SK-N-DZ (cell line): Measurements from ENCODE around the gene MALAT1.

ENCODE experiments used
- DNase-seq: peaks from one replicate; pipeline ENCODE4 v3.0.0-alpha.2; 2015; ENCODE audit warnings: low spot score

MALAT1 gene

DNA sequence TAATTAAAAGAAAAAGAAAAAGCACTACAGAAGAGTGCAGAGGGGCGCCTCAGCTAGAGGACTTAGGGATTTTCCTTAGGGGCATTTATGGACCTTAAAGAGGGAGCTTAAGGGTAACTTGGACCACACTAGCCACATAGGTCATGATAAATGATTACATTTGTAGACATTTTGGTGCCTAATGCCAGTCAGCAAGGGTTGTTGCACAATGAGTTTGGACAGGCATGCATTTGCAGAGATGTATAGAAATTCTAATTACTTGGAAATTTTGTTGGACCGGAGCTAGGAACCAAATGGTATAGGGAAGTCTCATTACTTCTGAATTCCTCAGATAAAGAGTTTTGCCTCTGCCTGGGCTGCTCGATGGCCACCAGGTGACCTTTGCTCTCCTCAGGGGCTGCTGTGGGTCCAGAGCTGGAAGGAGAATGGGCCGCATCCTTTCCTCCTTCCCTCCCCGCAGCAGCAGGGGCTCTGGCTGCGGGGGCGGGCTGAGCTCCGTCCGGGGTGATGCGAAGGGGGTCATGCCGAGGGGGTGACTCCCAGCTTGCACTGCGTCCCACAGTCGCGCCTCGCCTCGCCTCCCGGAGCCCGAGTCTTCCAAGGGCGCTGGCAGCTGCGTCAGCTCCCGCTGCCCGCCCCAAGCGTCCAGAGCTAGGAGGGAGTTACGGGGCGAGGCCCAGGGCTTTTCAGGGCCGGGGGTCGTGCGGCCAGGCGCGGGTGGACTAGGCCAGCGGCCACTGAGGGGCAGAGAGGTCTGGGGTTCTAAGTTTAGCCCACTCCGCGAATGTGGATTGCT lies 20.3 kb upstream of the MALAT1 start:
- DNase-seq = peak; percentile 70

DNA sequence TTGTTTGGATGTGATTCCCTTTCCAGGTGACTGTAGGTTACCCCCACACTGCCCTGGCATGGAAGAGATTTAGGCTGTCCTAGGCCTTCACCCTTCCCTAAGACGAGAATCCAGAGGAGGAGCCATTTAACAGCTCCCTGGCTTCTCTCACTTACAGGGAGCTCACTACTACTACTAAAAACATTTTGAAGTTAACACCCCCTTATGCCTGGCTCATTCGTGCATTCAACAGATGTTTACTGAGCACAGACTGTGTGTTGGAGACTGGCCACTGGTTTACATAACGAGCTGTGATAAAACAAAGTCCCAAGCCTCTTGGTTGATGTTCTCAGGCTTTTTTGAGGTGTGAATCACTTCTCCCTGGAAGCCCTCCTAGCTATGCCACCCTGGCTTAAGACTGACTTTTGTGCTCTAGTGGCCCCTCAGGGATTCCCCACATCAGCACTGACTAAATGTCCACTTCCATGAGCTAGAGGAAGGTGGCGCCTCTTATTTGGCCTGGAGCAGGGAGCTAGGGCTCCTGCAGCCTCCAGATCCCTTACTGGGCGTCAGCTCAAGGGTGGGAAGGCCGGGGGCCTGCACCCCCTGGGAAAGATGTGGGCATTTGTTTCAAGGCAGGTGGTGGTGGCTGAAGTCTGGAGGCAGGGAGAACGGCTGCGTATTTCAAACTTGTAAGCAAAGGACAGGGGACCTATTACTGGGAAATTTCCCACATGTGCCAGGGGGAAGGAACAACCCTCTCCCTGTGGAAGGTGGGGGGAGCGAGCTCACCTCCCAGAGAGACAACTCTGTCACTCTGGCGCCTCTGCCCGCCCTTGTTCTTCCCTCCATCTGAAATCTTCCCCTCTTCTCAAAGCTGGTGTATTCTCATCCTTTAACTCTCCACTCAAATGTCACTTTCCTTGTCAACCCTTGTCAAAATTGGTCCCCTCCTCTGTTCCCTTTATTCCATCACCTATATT lies 19.4 kb upstream of the MALAT1 start:
- DNase-seq = peak; percentile 82

DNA sequence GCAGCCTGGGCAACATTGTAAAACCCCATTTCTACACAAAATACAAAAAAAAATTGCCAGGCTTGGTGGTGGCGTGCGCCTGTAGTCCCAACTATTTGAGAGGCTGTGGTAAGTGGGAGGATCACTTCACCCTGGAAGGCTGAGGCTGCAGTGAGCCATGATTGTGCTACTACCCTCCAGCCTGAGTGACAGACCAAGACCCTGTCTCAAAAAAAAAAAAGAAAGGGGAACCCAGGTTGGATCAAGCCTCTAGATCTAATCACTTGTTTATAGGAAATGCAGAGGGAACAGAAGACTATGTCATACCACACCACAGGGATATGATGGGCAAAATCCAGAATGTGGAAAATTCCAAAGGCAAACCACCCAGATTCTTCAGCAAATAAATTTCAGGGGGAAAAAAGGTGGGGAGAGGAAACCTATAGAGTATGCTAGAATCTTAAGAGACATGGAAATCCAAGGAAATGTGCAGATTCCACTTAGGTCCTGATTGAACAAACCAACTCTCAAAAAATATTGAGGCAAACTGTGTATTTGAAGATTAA lies 16.5 kb upstream of the MALAT1 start:
- no peak for DNase-seq

DNA sequence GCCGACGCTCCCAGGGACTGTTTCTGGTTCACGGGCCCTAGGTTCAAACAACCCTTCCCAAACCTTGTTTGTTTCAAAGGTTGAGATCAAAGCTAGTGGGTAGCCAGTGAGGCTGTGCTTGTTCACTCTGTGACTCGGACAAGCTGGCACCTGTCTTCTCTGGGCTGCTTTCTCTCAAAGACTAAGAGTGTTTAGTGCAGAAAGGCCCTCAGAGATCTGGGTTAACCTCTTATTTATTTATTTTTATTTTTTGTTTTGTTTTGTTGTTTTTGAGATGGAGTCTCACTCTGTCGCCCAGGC lies 13.0 kb upstream of the MALAT1 start:
- no peak for DNase-seq

DNA sequence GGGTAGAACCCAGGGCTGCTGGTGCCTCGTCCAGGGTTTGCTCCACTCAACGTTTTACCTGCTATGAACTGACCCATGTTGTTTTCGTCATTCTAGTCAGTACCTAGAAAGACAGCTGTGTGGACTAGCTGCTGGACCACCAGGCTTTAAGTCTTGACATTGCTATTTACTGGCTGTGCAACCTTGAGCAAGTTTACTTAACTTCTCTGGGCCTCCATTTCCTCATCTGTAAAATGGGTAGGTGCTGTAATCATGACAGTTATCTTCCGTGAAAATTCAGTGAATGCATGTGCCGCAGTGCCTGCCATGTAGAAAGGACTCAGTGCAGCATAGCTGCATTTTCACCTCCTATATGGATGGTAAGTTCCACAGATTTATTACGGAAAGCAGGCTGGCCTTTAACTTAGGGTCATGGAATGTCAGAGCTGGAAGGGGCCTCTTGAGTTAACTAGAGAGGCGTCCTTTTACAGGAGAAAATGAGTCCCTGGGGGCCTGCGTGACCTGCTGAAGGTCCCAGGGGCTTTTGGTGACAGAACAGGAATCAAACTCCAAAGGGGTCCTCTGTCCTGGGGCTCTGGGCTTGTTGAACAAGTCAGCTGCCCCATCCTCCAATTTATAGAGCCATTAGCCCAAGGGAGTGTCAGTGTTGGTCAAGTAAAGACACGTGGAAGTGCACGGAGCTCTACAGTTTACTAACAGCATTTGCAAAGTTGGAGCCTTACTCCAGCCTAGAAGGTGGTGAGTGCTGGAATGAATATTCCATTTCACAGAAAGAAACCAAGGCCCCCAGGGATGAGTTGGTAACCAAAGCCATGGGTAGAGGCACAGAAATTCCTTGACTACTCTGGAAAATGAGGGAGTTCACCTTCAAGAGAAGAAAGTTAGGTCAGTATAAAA lies 12.0 kb upstream of the MALAT1 start:
- no peak for DNase-seq

DNA sequence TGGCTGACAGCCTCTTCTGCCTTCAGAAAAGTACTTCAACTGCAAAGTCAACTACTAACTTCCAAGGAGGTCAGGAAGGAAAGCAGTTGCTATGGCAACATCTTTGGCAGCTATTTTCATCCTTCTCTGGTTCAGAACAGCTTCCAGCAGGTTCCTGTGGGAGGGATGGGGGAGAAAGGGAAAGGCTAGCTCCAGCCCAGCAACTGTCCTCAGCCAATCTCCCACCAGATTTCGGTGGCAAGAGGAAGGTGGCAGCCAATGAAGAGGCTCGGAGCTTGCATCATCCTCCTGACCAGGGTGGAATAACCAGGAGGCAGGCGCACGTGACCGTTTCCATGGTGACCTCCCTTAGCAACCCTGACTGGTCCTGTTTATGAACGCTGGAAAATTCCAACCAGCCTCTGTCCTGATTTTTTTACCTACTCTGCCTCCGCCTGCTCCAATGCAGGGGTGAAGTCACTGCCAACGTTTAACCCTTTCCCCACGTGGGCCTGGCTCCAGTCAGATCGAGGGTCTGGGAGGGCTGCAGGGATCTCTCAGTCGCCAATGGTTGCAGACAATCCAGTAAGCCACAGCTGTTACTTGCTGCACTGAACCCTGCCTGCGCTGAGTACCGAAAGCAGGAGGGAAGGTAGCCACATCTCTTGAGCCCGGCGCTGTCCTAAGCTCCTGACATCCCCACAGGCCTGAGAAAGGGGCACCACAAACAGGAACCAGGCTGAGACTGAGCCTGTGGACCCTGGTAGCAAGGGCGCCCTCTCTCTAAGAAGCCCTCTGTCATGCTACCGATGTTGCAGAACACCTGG lies 11.2 kb upstream of the MALAT1 start:
- peak; percentile 100 for DNase-seq

DNA sequence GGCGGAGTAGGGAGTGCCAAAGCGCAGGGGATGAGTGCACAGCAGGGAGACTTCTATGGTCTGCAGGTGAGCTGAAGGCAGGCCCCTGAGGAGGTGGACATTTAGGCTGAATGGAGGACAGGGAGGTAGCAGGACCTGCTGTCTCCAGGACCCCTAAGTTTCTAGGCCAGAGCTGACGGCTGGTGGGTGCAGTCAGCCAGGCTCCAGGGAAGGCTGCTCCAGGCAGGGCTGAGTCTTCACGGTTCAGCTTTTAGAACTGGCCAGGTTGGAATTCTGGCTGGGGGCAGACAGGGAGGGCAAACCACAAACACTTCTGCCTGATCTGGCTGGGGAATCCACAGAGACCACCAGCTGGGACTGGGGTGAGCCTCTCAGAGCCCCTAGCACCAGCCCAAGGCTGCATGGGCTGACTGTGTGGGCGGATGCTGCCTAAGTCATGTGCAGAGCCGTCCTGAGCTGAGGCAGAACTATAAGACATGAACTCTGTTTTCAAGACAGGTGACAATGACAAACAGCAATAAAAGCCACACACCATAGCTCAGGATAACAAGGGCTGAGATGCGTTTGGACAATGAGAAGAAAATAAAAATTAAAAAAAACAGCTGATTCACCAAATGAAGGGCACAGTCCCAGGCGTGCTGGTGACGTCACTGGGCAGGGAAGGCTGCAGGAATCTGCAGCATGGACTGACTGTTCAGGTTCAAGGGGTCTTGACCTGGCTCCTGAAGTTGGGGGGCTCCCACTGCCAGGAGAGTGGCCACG lies 10.4 kb upstream of the MALAT1 start:
- DNase-seq = peak; percentile 38

DNA sequence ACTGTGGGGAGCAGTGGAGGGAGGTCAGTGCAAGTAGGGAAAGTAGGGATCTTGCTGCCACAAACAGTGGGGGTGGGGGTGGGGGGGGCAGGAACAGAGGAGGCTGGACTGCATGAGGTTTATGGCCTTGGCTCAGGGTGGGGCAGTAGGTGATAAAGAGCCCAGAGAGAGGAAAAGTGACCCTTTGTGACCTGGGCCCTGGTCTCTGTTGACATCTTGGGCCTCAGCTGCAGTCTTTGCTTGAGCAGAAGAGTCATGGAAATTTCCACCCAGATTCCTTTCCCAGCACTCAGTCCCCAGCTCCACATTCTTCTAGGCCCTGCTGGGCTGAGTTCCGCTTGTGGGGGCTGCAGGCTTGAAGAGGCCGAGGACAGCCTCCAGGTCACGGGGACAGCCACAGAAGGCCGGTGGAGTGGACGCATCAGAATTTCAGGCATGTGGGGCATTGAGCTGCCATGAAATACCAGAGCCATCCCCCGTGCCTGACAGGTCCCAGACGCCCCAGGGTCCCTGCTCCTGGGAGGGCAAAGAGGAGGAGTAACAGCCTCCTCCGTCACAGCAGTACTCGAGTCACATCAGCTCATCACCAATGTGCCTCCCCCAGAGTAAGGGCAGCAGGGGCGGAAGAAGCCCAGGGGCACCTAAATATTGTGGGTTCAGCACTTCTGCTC lies 9.7 kb upstream of the MALAT1 start:
- peak; percentile 75 for DNase-seq

DNA sequence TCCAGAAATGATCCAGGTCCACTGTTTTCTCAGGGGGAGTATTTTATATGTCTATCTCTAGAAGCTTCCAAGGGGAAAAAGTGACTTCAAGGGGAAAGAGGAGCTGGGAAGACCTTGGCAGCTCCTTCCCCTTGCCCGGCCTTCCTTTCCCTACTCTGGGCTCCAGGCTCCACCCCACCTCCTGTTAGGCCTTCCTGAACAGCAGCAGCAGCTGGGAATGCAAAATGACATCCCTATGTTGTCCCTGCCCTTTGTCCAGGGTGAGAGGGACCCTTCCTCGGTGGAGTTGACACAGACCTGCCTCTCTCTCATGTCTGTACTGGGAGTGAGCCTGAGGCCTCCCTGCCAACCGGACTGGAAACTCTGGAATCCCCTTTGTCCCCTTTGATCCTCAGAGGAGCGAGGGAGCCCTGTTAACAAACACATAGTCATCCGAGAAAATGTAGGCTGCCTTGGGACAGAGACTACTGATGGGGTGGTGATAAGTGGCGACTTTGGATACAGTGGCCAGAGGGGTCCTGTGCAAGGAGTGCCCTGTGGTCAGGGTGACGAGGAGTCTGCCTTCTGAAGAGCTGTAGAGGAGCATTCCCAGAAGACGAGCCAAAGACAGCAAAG lies 9.0 kb upstream of the MALAT1 start:
- no peak for DNase-seq

DNA sequence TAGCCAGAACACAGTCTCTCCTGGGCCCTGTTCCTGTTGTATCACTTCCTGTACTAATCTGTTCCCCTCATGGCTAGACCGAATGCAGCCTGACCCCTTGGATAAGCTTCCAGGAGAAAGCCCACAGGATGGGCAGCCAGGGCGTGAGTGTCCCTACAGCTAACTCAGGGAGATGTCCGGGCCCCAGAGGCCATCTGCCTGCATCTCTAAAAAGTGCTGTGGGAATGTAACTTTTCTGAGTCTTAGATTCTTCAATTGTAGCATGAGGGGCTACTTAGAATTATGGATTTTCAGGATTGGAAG lies 7.7 kb upstream of the MALAT1 start:
- no peak for DNase-seq

DNA sequence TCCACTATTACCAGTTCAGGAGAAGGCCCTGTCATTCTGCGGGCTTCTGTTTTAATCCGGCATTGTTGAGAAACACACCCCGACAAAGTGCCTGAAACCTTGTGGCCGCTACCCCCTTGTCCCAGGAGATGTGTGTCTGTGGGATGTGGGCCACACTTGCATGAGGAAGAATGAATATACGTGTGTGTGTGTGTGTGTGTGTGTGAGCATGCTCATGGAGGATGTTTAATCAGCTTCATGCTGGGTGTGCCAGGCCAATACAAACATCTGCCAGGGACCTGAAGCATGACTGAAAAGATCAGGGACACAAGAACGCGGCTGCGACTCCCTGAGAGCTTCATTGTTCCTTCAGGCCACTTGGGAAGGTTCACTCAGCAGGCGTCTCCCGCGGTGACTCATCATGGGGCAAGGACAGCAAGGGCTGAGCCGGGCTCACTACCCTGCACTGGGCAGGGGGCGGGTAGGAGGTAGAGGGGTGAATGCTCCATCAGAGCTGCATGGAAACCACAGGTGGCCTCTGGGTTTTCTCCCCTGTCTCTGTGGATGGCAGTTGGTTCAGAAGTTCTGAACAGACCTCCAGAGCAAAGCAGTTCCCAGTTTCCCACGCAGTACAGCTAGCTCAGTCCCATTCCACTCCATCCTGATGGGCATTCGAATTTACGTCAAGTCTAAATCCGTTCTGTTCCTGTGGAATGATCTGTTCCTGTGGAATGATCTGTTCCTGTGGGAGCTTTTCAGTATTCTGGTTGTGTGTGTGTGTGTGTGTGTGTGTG lies 7.0 kb upstream of the MALAT1 start:
- no peak for DNase-seq

DNA sequence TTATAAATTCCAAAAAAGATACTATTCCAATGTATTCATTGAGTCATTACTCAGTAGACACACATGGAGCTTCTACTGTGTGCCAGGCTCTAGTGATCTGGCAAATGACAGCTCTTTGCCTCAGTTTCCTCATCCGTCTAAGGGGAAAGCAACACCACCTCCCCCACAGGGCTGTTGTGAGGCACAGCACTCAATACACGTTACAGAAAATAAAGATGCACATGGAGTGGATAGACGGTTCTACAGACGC lies 6.5 kb upstream of the MALAT1 start:
- DNase-seq = no peak

DNA sequence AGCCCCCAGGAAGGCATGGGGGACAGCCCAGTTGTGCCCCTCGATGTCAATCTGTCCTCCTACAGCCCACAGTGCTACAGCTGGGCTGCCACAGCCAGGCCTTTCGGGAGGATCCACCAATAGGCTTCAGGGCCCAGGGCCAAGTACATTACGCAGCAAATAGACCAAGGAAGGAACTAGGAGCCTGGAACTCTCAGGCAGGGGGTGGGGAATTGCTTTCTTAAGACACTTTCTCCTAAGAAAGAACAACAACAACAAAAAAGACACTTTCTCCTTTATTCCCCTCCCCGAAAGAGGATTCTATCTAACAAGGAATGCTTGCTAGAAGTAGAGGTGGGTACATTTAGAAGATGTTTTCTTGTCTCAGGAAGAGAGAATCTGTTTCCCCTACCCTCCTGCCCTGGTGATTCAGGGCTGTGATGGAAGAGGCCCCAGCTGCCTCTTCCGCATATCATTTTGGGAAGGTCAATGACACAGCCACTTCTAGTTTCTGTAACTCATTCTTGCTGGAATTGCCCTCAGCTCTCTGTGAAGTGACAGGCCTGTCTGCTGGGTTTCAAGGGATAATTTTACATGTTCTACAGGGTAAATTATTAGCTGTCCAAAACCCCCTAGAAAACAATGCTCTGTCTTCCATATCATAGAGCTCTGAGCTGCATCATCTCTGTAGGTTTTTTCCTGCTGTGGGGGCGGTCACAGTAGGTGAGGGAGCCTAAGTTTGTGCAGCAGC lies 6.0 kb upstream of the MALAT1 start:
- no peak for DNase-seq

DNA sequence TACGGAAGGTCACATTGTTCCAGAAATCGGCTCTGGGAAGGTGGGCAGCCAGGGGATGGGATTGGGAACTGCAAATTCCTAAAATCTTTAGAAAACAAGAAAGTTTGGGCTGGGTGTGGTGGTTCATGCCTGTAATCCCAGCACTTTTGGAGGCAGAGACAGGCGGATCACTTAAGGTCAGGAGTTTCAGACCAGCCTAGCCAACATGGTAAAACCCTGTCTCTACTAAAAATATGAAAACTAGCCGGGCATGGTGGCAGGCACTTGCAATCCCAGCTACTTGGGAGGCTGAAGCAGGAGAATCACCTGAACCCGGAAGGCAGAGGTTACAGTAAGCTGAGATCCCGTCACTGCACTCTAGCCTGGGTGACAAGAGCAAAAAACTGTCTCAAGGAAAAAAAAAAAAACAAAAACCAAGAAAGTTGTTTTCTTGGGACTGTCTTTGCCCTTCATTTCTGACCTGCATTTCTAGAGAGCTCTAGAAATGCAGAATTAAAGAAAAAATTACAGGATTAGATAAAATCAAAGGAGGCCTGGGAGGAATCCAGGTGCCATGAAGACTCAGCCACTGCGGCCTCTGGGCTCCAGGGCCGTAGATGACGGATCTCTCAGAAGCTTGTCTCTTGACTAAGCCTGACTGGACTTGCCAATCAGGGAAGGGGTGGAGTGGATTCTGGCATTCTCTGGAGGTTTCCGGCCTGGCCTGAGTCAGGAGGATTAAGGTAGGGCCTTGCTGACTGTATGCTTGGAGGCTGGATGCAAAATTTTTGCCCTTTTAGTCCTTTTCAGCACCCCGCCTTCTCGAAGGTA lies 5.3 kb upstream of the MALAT1 start:
- no peak for DNase-seq

DNA sequence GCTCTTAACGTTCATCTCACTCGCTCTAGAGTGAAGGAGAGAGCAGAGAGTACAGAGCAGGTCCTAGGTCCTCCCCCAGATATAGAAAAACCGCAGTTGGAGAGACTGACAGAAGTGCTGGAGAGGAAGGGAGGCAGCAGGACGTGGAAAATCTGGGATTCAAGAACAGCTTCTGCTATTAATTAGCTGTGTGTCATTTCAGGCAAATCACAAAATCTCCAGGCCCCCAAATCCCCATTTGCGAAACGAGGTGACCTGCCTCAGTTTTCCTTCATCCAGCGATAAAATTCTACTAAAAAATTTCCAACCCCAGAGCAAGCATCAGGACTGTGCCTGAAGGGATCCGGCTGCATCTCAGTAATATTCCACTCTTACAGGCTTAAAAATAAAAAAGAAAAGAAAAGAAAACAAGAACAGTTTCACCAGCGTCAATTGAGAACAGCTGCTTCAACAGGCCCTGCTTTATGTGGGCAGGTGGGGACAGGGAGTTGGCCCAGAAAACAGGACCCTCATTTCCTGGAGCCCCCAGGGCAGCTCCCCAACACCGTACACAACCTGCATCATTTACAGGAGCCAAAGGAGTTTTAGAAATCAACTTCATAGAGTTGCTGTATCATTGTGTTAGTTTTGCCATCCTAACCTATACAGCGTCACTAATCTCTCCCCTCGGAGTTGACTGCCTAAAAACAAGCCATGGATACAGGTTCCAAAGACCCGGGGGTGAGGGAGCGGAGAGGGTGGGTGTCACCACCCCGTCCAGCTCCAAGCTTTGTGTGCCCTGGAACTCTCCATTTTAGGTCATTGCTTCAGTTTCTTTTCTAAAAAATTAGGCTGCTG lies 2.3 kb upstream of the MALAT1 start:
- DNase-seq = peak; percentile 70
